GM10847 (cell line): ENCODE results near the gene ZBTB4.

Source experiments
- POLR2A ChIP-seq: IDR thresholded peaks from 2 replicates; pipeline ENCODE4 v1.6.1; 2011; ENCODE audit not compliant: insufficient read length; ENCODE audit errors: extremely low read depth

ZBTB4 gene

GRCh38 chr17:7437950-7438614, 41.3 kb downstream of the ZBTB4 start:
- TF ChIP-seq POLR2A: no peak

DNA sequence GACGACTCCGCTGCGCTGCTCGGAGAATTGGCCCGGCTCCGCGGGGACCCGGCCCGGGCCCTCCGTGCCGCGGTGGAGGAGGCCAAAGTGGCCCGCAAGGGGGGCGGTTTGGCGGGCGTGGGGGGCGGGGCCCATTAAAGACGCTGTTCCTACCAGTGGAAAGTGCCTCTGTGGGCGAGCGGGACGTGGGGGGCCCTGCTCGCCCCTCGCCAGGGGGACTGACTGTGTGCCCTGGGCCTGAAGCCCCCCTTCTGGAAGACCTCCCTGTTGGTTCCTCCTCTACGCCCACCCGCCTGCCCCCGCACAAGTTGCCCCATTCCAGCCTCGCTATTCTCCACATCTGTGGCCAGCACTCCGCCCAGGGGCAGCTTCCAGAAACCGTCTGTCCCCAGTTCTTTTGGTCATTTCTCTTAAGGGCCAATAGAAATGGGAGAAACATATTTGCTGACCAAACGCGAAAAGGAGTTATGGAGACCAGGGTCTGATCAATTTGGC, 42.0 kb downstream of the ZBTB4 start:
- no peak for TF ChIP-seq POLR2A

DNA sequence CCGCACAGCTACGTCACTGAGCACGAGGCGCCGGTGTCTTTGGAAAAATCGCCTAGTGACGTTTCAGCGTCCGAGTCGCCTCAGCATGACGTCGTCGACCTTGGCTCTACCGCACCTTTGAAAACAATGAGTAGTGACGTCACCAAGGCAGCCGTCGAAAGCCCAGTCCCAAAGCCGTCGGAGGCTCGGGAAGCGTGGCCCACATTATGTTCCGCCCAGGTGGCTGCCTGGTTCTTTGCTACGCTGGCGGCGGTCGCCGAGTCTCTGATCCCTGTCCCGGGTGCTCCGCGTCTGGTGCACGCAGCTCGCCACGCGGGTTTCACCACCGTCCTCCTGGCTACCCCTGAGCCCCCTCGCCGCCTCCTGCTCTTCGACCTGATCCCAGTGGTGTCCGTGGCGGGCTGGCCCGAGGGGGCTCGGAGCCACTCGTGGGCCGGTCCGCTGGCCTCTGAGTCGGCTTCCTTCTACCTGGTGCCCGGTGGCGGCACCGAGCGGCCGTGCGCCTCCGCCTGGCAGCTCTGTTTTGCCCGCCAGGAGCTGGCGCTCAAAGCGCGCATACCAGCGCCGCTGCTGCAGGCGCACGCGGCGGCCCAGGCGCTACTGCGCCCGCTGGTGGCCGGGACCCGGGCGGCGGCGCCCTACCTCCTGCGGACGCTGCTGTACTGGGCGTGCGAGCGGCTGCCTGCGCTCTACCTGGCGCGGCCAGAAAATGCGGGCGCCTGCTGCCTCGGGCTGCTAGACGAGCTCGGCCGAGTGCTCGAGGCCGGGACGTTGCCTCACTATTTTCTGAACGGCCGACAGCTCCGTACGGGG, 42.7 kb downstream of the ZBTB4 start:
- no peak for TF ChIP-seq POLR2A

- no peak for TF ChIP-seq POLR2A
Measured at GRCh38 chr17:7435676-7436555, 43.5 kb downstream of the ZBTB4 start.

GRCh38 chr17:7432296-7432695, 47.1 kb downstream of the ZBTB4 start:
- no peak for TF ChIP-seq POLR2A

DNA sequence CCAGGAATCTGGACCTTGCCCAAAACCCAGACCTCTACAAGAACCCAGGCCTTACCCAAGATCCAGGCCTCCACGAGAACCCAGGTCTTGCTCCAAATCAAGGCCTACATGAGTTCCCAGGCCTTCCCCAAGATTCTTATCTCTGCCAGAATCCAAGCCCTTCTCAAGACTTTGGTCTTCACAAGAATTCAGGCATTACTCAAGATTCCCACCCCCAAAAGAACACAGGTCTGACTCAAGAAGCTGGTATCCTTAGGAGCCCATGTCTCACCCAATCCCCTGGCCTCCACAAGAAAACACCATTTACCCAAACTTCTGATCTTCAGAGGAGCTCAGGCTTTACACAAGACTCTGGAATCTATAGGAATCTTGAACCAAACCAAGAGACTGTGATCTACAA, 48.2 kb downstream of the ZBTB4 start:
- no peak for TF ChIP-seq POLR2A

DNA sequence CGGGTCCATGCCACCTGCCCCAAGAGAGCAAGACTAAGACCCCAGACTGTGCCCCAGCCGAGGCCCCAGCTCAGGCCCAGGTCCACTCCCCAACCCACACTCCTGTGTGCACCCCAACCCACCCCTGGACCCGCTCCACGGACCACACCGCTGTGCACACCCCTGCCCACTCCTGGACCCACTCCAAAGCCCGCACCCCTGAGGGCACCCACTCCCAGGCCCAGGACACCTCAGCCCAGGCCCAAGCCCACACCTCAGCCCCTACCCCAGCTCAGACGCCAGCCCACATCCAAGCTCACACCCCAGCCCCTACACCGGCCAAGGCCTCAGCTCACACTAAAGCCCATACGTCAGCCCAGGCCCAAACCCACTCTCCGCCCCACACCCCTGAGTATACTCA, 49.7 kb downstream of the ZBTB4 start:
- no peak for TF ChIP-seq POLR2A

DNA sequence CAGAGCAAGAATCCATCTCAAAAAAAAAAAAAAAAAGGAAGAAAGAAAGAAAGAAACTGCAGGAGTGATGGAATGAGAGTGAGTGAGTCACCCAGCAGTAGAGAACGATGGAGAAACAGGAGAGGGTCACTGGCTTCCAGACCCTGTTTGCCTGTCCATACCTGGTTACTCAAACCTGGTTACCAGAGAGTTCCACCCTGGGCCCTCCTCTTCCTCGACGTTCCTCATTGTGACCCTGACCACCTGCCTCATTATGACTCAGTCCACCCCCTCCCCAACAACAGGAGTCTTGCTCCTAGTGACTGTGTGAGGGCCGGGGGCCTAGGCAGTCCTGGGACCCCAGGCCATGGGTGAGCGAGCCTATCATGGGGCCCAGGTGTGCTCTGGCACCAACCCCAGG, 50.9 kb downstream of the ZBTB4 start, which contains the start of gene SPEM3:
Gene SPEM3 (plus strand): TSS at position 301 of the 400 bp plus-strand sequence. CDS start 46 bp downstream, at position 347.
- TF ChIP-seq POLR2A: no peak

DNA sequence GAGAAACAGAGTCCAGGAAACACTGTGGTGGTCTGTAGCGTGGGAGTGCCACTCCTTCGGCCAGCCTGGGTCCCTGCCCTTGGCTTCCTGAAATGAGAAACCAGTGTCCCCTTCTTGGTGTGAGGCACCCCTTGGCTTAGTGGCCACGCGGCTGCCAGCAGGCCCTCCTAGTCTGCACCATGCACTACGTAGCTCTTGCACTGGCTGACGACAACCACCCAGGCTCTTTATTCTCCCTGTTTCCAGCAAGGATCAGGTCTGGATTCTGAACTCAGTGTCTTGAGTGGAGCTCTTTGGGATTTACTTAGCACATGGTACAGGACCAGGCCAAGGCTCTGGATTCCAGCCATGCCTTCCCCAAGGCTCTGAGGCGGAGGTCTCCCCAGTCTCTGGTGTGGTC, 51.9 kb downstream of the ZBTB4 start:
- no peak for TF ChIP-seq POLR2A

DNA sequence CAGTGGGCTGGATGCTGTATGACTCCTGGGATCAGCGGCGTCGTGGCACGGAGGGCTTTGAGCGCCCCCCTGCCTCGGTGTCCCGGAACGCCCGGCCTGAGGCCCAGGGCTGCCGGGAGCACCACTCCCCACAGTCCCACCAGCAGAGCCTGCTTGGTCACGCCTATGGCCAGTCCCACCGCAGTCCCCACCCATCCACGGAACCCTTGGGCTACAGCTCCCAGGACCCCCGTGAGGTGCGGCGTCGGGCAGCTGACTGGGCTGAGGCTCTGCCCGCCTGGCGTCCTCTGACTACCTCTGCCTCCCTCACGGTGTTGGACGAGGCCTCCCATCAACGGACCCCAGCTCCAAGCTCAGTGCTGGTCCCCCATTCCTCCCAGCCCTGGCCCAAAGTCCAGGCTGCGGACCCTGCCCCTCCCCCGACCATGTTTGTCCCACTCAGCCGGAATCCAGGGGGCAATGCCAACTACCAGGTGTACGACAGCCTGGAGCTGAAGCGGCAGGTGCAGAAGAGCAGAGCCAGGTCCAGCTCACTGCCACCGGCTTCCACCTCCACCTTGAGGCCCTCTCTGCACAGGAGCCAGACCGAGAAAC, 52.4 kb downstream of the ZBTB4 start:
- TF ChIP-seq POLR2A: no peak

DNA sequence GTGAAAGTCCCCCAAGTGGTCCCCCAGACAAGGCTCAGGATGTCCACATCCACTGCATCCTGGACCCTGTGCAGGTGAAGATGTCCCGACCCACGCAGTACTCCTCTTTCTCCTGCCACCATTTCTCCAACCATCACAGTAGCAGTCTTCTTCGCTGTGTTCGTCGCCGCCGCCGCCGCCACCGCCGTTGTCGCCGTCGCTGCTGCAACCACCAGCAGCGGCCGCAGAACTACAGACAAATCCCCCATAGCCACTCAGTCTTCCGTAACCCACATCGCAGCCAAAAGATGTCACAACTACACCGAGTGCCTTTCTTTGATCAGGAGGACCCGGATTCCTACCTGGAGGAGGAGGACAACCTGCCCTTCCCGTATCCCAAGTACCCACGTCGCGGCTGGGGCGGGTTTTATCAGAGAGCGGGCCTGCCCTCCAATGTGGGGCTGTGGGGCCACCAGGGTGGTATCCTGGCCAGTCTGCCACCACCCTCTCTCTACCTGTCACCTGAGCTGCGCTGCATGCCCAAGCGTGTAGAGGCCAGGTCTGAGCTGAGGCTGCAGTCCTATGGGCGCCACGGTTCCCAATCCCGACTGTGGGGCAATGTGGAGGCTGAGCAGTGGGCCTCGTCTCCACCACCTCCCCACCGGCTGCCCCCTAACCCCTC, 53.1 kb downstream of the ZBTB4 start:
- no peak for TF ChIP-seq POLR2A

DNA sequence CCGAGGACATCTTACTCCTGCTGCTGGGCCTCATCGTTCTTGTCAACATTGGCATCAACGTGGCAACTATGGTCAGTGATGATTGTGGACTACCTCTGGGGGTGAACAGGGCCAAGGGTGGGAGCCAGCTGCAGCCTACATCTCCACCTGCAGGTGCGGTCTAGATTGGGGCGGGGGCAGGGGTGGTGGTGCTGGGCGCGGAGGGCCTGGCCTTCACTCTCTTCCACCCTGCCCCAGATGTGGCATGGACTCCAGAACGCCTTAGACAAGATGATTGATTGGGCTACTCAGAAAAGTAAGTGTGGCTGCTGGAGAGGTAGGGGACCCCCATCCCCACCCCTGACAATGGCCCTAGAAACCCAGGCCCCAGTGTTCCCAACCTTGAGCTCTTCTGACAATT, 53.7 kb downstream of the ZBTB4 start:
- no peak for TF ChIP-seq POLR2A

DNA sequence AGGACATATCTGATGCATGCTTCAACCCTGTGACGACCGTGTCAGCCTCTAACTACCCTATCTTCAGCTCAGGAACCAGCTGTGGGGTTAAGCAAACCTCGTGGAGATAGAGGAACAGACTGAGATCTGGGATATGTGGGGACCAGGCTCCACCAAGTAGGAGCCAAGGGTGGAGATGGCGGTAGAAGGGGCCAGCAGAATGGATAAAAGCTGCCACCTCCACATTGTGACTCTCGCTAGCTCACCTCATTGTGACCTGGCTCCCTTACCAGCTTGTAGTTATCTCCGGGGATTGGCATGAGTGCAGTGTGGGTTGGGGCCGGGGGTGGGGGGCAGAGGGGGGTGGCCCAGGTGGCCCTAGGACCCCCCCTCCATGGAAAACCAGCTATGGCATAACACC, 54.1 kb downstream of the ZBTB4 start, which contains the start of gene SPEM2:
Gene SPEM2 (plus strand): TSS at position 301 of the 400 bp plus-strand sequence. CDS start 73 bp downstream, at position 374.
- TF ChIP-seq POLR2A: no peak

GRCh38 chr17:7423679-7424078, 55.8 kb downstream of the ZBTB4 start:
- no peak for TF ChIP-seq POLR2A
